ENCODE measurements around the gene MPZL2.
A peak's percentile ranks its signal among the peaks of the same experiment; 100 is the strongest.

The MPZL2 gene

DNA sequence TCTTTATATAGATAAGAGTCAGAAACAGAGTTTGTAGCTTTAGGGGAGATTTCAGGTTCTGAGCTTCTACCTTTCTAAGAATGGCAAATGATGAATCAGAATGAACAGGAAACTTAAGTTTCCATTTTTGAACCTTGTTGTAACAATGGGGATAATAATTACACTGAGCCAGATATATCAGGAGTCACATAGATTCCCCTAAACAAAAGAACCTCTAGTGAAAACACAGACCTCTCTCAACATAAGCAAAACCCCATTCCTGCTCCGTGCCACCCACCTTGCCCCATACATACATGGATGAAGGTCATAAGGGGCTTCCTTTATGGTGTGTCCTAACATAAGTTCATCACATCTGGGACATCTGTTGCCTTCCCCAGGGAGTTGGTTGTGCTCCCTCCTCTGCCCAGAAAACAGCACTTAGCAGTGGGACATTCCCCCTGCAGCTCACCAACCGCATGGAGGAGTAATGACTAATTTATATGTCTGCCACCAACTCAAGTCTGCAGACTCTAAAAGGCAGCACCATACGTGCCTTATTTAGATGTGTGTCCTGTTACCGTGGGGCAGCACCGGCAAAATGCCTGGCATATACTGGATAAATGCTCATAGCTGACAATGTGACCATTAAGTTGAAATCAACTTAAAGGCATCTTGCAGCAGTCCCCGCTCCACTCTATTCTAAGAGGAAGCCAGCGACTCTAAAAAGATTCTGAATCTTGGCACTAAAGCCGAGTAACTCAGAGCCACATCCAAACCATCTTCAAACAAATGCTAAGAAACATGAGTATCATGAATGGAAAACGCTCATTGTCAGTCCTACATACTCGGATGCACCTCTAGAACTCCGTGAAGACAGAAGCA lies 47.2 kb downstream of the MPZL2 start:
- peak overlapping the region in 4 of 11 experiments; percentile 49 to 77 (median 60); a peak in 6 of 22 replicates for H3K9ac ChIP-seq
- peak overlapping the region; percentile 32 to 99 (median 80) for H3K4me2 ChIP-seq
- no peak for TF ChIP-seq Cebpa-rat (IDR thresholded peaks at IDR 0.05)
- H4K20me1 ChIP-seq, result no peaks in the 10 kb centered on the region
- no peaks in the 10 kb centered on the region for H3K27me3 ChIP-seq
- H3K27ac ChIP-seq, result peak overlapping the region in 8 of 11 experiments; percentile 27 to 90 (median 85); a peak in 15 of 22 replicates
- H3K36me3 ChIP-seq, result peaks cover 0 to 8% (median 0%) of the 10 kb centered on the region in 11 experiments; a peak in 4 of 22 replicates
- peaks cover 47 to 97% (median 63%) of the 10 kb centered on the region in 10 experiments for H3K4me1 ChIP-seq
- H3K9me3 ChIP-seq (replicated peaks in 1 of 11), result no peaks in the 10 kb centered on the region
- H3K4me3 ChIP-seq, result peak overlapping the region in 4 of 10 experiments; percentile 5 to 33 (median 19); a peak in 5 of 20 replicates

DNA sequence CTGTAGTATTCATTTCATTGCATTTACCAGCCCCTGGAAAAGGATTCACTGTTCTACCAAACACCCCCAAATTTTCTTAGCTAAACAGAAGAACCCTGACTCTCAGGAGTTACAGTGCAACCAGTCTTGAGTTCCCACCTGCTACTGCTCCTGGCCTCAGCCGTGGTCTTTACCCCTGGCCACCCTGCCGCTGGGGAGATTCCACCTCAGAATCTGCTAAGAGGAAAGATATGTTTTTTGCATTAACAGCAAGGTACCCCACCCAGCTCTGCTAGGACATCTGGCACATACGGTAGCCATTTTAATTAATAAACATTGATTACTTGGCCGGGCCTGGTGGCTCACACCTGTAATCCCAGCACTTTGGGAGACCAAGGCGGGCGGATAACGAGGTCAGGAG lies 48.3 kb downstream of the MPZL2 start:
- Histone ChIP-seq H3K4me3 (peak overlapping the region in 4 of 10 experiments; percentile 10 to 37 (median 29); a peak in 4 of 20 replicates), H3K36me3 (peaks cover 0 to 19% (median 0%) of the 10 kb centered on the region in 11 experiments; a peak in 4 of 22 replicates), H3K4me2 (peak overlapping the region; percentile 70 to 99 (median 82)), H3K27me3 (no peaks in the 10 kb centered on the region), H3K9ac (peak overlapping the region in 7 of 11 experiments; percentile 57 to 77 (median 70); a peak in 11 of 22 replicates), H3K9me3 (replicated peaks in 1 of 11) (no peaks in the 10 kb centered on the region), H3K27ac (peak overlapping the region in 10 of 11 experiments; percentile 68 to 90 (median 84); a peak in 19 of 22 replicates), H3K4me1 (peaks cover 47 to 97% (median 74%) of the 10 kb centered on the region in 10 experiments), H4K20me1 (no peaks in the 10 kb centered on the region)
- no peak for TF ChIP-seq Cebpa-rat (IDR thresholded peaks at IDR 0.05)

- H3K27me3 ChIP-seq, result no peaks in the 10 kb centered on the region
- TF ChIP-seq Cebpa-rat (IDR thresholded peaks at IDR 0.05), result no peak
- peak overlapping the region; percentile 70 to 99 (median 82) for H3K4me2 ChIP-seq
- H3K4me3 ChIP-seq, result peak overlapping the region in 5 of 10 experiments; percentile 10 to 37 (median 26); a peak in 6 of 20 replicates
- peak overlapping the region in 9 of 11 experiments; percentile 45 to 77 (median 67); a peak in 15 of 22 replicates for H3K9ac ChIP-seq
- no peaks in the 10 kb centered on the region for H3K9me3 ChIP-seq (replicated peaks in 1 of 11)
- H4K20me1 ChIP-seq, result no peaks in the 10 kb centered on the region
- H3K36me3 ChIP-seq, result peaks cover 0 to 24% (median 0%) of the 10 kb centered on the region in 11 experiments; a peak in 4 of 22 replicates
- peak overlapping the region in 10 of 11 experiments; percentile 68 to 90 (median 84); a peak in 21 of 22 replicates for H3K27ac ChIP-seq
- H3K4me1 ChIP-seq, result peaks cover 47 to 98% (median 77%) of the 10 kb centered on the region in 10 experiments
These were observed 48.8 kb downstream of the MPZL2 start for GRCh38 chr11:118215262-118215661.

DNA sequence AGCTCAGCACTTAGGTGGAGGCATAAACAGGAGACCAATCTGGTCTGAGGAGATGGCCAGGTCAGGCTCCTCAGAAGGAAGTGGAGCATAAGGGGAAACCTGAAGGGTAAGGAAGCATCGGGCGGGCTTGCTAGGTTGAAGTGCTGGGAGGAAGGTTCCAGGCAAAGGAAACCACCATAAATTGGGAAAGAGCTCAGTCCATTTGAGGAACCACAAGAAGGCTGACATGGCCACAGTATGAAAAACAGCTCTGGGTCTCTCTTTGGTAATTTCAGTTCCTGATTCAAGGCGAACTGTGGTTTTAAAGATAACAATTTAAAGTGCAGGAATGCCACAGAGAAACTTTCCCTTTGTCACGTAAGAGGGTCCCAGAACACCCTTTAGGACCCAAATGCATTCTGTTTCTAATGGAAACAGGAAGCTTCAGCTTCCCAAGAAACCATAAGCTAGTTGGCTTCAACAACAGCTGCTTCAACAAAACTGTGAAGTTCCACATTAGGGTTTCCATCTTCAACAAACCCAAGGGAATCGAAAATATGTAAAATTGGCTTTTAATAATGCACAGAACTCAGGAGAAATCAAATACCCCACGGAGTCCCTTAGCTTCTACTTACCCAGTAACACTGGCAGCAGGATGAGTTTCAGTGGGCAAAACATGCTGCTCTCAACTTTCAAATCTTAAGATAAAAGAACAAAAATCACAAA lies 49.7 kb downstream of the MPZL2 start:
- H3K27ac ChIP-seq, result peak overlapping the region; percentile 45 to 90 (median 84)
- H3K27me3 ChIP-seq, result no peaks in the 10 kb centered on the region
- H3K36me3 ChIP-seq, result peaks cover 0 to 33% (median 0%) of the 10 kb centered on the region in 11 experiments; a peak in 4 of 22 replicates
- H3K9me3 ChIP-seq (replicated peaks in 1 of 11), result no peaks in the 10 kb centered on the region
- peaks cover 47 to 98% (median 77%) of the 10 kb centered on the region in 10 experiments for H3K4me1 ChIP-seq
- H3K4me3 ChIP-seq, result peak overlapping the region in 6 of 10 experiments; percentile 5 to 37 (median 21); a peak in 10 of 20 replicates
- peak overlapping the region; percentile 4 to 77 (median 67); a peak in 19 of 22 replicates for H3K9ac ChIP-seq
- peak overlapping the region; percentile 70 to 99 (median 82) for H3K4me2 ChIP-seq
- TF ChIP-seq Cebpa-rat (IDR thresholded peaks at IDR 0.05), result peak in 9 of 11 experiments; percentile 52 to 78 (median 67); a peak in 13 of 22 replicates
- no peaks in the 10 kb centered on the region for H4K20me1 ChIP-seq

- Histone ChIP-seq H3K4me1 (peaks cover 47 to 98% (median 77%) of the 10 kb centered on the region in 10 experiments), H4K20me1 (no peaks in the 10 kb centered on the region), H3K4me2 (peak overlapping the region; percentile 70 to 99 (median 82)), H3K4me3 (peak overlapping the region in 3 of 10 experiments; percentile 2 to 32 (median 19); a peak in 4 of 20 replicates), H3K9me3 (replicated peaks in 1 of 11) (no peaks in the 10 kb centered on the region), H3K9ac (peak overlapping the region in 10 of 11 experiments; percentile 3 to 77 (median 68); a peak in 17 of 22 replicates), H3K27ac (peak overlapping the region; percentile 45 to 90 (median 84)), H3K36me3 (peaks cover 0 to 38% (median 0%) of the 10 kb centered on the region in 11 experiments; a peak in 4 of 22 replicates), H3K27me3 (no peaks in the 10 kb centered on the region)
- no peak for TF ChIP-seq Cebpa-rat (IDR thresholded peaks at IDR 0.05)
These were observed 50.3 kb downstream of the MPZL2 start for GRCh38 chr11:118213781-118214180.

DNA sequence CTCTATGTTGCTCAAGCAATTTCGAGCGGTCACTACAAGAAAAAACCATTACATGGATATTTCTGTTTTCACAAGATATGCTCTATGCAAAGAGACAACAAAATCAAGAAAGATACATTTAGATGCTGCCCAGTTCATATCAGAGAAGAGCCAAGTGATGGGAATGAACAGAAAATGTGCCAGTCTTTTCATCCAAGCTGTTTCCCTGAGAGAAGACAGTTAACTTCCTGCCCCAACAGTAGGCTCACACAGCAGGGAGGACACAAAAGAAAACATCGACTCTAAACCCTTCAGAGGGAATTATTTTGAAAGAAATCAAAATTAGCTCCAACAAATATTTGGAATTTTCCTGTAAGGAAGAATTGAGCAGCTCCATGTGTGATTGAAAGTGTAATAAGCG lies 50.9 kb downstream of the MPZL2 start:
- H3K36me3 ChIP-seq, result peaks cover 0 to 39% (median 0%) of the 10 kb centered on the region in 11 experiments; a peak in 4 of 22 replicates
- no peaks in the 10 kb centered on the region for H3K27me3 ChIP-seq
- H3K27ac ChIP-seq, result peak overlapping the region in 10 of 11 experiments; percentile 68 to 90 (median 84); a peak in 19 of 22 replicates
- TF ChIP-seq Cebpa-rat (IDR thresholded peaks at IDR 0.05), result no peak
- no peaks in the 10 kb centered on the region for H3K9me3 ChIP-seq (replicated peaks in 1 of 11)
- H3K4me3 ChIP-seq, result peak overlapping the region in 1 of 10 experiments; percentile 7; a peak in 1 of 20 replicates
- H3K9ac ChIP-seq, result peak overlapping the region in 8 of 11 experiments; percentile 3 to 77 (median 72); a peak in 13 of 22 replicates
- no peaks in the 10 kb centered on the region for H4K20me1 ChIP-seq
- H3K4me2 ChIP-seq, result peak overlapping the region; percentile 70 to 99 (median 82); a peak in 21 of 22 replicates
- peaks cover 47 to 98% (median 77%) of the 10 kb centered on the region in 10 experiments for H3K4me1 ChIP-seq

DNA sequence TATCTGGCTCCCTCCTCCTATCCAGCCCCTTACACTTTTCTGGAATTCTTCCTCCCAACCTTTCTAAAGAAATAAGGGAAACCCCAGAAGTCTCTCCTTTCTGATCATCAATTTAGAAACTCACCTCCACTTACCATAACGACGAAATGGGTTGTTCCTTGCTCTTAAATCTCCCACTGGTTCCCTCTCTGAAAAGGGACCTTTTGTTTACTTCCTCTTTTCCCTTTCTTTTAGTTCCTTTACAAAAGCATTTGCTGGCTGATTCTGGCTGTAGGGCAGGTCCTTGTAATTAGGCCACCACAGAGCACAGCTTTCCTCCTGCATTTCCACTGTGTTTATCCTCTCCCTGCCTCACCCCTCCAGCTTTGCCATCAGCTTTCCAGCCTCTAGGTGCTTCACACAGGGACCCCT lies 51.3 kb downstream of the MPZL2 start:
- H3K4me3 ChIP-seq, result peak overlapping the region in 2 of 10 experiments; percentile 4 to 34; a peak in 2 of 20 replicates
- no peaks in the 10 kb centered on the region for H3K27me3 ChIP-seq
- peaks cover 0 to 42% (median 0%) of the 10 kb centered on the region in 11 experiments; a peak in 4 of 22 replicates for H3K36me3 ChIP-seq
- peaks cover 47 to 98% (median 76%) of the 10 kb centered on the region in 10 experiments for H3K4me1 ChIP-seq
- H3K9me3 ChIP-seq (replicated peaks in 1 of 11), result no peaks in the 10 kb centered on the region
- peak overlapping the region; percentile 70 to 99 (median 82); a peak in 21 of 22 replicates for H3K4me2 ChIP-seq
- TF ChIP-seq Cebpa-rat (IDR thresholded peaks at IDR 0.05), result no peak
- H3K9ac ChIP-seq, result peak overlapping the region in 7 of 11 experiments; percentile 49 to 77 (median 75); a peak in 13 of 22 replicates
- H3K27ac ChIP-seq, result peak overlapping the region in 10 of 11 experiments; percentile 68 to 90 (median 84); a peak in 18 of 22 replicates
- no peaks in the 10 kb centered on the region for H4K20me1 ChIP-seq

Measured in BLaER1 treated with 17β-estradiol and CSF1 and Interleukin-3, amounts not matched to agents 10 nM and 100 nM (cell line).